COLO668 (cell line): ENCODE results near the gene CREB3L1.

Experiments used
- DNase-seq: peaks from one replicate; lab custom pipeline; 2025; ENCODE audit not compliant: unreplicated experiment; lab: John Stamatoyannopoulos, UW

CREB3L1 gene

DNA sequence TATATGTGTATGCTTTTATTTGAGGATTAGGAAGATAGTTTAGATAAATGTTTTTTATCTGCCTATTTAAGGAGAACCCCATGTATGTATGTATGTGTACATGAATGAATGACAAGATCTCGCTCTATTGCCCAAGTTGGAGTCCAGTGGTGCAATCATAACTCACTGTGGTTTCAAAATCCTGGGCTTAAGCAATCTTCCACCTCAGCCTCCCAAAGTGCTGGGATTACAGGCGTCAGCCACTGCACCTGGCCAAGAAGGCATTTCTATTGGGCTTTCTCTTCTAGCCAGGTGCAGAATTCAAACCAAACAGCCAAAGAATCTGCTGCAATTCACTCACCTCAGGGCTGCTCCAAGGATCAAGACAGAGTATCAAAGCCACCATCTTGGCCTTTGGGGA, 44.3 kb downstream of the CREB3L1 start:
- no peak for DNase-seq

DNA sequence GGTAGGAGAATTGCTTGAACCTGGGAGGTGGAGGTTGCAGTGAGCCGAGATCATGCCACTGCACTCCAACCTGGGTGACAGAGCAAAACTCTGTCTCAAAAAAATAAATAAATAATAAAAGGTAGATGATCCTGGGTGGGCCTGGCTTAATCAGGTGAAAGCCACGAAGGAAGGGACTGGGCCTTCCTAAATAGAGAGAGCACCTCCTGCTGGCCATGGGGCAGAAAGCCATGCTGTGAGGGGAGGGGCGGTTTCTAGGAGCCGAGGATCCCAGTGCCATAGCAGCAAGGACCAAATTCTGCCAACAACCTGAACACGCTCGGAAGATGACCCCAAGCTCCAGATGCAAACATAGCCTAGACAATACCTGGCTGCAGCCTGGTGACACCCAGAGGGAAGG, 45.3 kb downstream of the CREB3L1 start:
- DNase-seq: no peak

DNA sequence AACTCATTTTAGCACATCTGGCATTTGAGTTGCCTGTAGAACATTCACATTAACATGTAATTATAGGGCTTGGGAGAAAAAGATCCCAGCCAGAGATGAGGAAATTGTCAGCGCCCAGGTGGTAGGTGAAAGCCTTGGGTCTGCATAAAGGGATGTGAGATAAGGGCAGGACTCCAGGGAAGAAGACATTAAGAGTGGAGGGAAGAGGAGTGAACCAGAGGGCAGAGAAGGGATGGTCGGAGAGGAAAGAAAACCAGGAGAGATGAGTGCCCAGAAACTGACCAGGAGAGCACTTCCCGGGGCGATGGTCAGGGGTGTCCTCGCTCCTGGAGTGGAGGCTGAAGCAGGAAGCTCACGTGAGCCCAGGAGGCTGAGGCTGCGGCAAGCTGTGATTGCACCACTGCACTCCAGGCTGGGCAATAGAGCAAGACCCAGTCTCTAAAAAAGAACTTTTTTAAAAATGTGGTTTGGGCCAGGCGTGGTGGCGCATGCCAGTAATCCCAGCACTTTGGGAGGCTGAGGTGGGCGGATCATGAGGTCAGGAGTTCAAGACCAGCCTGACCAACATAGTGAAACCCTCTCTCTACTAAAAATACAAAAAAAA, 49.5 kb downstream of the CREB3L1 start:
- no peak for DNase-seq

DNA sequence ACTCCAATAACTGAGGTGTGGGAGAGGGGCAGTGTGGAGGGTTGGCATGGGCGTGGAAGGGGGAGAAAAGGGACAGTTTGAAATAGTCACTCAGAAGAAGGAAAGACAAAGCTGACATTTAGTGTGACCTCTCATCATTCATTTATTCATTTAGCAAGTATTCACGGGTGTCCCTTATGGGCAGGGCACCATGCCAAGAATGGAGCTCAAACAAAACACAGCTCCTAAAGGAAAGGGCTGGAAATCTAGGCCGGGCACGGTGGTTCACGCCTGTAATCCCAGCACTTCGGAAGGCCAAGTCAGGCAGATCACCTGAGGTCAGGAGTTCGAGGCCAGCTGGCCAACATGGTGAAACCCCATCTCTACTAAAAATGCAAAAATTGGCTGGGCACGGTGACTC, 50.4 kb downstream of the CREB3L1 start:
- peak; percentile 39 for DNase-seq

- DNase-seq: no peak
Observed at GRCh38 chr11:46330154-46330553, 52.7 kb downstream of the CREB3L1 start.

DNA sequence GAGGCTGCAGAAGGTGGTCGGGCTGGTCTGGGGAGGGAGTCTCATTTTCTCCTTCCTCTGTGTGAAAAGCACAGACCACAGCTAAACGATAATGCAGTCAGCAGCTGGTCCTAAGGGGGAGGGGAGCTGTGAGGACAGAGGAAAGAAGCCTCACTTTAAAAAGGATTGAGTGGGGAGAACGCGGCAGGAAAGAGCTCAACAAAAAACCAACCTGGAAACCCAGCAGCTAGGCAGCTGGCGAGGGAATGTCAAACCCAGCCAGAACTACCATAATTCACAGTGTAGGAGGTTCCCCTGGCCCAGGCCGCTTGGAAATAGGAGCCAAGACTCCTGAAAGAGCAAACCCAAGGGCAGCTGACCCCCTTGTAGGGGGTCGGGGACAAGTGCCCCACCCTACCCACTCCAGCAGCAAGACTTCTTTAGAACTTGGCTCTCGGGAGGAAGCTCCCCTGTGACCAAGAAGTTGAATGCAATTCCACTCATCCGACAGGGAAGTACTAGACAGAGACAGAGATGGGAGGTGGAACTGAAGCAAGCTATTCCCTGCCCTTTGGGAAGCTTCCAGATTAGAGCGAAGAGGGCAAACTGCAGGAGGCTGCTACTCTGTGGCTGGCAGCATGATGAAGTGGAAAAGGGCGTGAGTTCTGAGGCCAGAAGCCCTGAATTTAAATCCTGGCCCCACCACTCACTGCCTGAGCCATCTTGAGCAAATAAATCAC, 53.3 kb downstream of the CREB3L1 start:
- DNase-seq: peak; percentile 47

GRCh38 chr11:46331282-46331984, 54.0 kb downstream of the CREB3L1 start:
- no peak for DNase-seq

DNA sequence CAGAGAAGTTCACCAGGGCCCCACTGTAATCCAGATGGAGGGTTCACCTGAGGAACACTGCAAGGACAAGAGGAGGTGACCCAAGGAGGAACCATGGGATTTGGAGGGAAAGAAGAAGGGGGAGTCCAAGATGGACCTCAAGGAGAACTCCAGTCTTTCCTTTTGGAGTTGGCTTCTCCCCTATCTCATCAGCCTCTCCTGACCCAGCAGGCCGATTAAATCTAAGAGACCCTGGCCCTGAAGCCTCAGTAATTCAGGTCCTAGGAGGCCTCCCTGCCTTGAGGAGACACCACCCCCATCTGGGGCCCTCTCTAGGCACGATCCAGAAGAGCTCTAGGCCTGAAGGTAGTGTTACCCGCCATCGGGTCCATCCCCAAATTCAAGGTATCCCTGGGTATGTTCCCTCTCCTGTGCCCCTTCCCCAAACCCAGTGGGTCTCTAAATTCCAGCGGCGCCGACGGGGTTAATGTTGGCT, 54.7 kb downstream of the CREB3L1 start:
- DNase-seq: no peak

- DNase-seq: peak; percentile 82
Observed at GRCh38 chr11:46332568-46333393, 55.3 kb downstream of the CREB3L1 start.

- no peak for DNase-seq
Observed at GRCh38 chr11:46333394-46333947, 56.0 kb downstream of the CREB3L1 start.

GRCh38 chr11:46334211-46334610, 56.7 kb downstream of the CREB3L1 start:
- DNase-seq: no peak

DNA sequence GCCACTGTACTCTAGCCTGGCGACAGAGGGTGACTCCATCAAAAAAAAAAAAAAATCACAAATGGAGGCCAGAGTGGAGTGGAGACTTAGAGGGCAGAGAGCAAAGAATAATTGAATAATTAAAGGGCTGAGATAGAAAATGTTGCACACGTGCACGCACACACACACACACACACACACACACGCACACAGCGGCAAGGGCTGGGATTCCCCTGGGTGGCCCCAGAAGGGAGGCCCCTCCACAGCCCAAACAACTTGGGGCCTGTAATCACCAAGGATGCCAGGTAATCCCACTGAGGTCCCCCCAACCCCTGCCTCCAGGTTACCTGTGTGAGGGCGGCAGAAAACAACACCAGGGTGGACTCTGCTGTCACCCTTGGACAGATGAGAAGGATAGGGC, 57.8 kb downstream of the CREB3L1 start:
- DNase-seq: no peak

- DNase-seq: no peak
Observed at GRCh38 chr11:46335890-46336562, 58.6 kb downstream of the CREB3L1 start.

GRCh38 chr11:46336563-46337180, 59.2 kb downstream of the CREB3L1 start:
- no peak for DNase-seq

DNA sequence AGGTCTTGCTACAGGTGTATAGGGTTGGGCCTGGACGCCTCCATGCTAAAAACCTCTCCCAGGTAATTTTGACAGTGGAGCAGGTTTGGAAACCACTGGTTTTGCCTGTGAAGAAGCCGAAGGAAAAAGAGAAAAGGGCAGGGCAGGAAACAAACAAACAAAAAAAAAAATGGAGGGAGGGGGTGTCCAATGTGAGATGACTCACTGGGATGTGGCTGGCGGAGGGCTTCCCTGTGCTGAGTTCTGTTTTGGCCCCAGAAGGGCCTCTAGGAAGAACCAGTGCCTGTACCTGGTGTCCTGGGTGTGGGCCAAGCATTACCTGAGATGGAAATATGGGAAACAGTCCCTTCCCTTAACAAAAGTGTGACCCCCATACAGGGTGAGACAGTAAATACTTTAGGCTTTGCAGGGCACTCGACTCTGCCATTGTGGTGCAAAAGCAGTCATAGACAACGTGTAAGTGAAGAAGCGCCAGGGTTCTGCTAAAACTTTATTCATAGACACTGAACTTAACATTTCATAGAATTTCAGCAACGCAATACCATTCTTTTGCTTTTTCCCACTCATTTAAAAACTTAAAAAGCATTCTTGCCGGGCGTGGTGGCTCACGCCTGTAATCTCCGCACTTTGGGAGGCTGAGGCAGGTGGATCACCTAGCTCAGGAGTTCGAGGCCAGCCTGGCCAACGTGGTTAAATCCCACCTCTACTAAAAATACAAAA, 60.3 kb downstream of the CREB3L1 start:
- DNase-seq: no peak

DNA sequence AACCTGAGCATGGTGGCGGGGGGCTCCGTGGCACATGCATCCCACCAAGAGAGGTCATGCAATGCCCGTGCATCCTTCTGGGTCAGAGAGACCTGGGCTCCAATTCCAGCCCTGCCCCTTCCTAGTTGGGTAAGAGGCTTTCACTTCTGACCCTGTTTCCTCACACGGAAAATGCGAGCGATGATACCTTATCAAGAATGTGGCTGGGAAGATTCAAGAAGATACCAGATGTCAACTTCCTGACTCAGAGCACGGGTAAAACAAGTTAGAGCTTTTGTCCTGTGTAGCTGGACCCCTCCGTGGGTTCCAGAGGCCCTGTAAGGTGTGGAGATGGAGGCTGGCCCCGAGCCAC, 61.1 kb downstream of the CREB3L1 start:
- no peak for DNase-seq

DNA sequence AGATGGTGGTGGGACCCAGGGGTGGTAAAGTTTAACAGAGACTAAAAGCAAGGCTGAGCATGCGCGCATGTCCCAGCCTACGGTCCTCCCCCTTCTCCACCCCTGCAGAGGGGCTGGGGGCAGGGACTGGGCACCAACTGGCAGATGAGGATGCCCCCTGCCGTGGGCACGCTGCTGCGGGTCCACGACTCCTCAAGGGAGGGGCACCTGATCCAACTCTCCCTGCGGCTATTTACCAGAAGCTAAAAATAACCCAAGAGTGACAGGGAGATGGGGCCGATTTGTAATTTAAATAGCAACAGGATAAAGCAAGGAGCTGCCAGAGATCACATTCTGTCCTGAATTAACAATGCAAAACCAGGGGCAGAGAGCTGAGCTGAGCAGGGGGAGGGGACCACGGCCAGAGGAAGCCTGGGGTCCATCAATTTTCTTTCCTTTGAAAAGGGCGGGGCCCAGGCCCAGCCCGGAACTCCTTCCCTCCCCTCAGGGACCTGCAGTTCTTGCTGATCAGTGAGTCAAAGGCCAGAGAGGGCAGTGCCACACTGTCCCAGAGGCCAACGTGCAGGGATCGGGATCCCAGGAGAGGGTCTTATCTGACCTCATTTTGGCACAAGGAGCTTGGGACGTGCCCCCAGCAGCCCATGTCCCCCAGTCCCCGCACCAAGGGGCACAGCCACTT, 61.7 kb downstream of the CREB3L1 start:
- peak; percentile 94 for DNase-seq

- no peak for DNase-seq
Observed at GRCh38 chr11:46339816-46340215, 62.4 kb downstream of the CREB3L1 start.

DNA sequence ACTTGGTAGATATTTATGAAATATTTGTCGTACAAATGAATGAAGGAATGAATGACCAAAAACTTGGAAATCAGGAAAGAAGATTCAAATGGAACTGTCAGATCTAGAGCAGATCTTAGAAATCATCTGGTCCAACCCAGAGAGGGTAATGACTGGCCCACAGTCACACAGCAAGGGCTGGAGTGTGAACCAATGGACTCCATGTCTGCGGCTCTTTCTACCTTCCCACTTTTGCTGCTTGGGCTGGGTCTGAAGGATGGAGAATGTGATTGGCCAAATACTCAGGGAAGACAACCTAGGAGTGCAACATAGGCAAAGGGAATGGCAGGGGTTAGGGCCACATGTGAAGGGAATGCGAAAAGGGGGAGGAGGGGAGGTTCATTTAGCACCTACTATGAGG, 64.0 kb downstream of the CREB3L1 start:
- no peak for DNase-seq
